ENCODE measurements around the gene ACBD6.

The ACBD6 gene

DNA sequence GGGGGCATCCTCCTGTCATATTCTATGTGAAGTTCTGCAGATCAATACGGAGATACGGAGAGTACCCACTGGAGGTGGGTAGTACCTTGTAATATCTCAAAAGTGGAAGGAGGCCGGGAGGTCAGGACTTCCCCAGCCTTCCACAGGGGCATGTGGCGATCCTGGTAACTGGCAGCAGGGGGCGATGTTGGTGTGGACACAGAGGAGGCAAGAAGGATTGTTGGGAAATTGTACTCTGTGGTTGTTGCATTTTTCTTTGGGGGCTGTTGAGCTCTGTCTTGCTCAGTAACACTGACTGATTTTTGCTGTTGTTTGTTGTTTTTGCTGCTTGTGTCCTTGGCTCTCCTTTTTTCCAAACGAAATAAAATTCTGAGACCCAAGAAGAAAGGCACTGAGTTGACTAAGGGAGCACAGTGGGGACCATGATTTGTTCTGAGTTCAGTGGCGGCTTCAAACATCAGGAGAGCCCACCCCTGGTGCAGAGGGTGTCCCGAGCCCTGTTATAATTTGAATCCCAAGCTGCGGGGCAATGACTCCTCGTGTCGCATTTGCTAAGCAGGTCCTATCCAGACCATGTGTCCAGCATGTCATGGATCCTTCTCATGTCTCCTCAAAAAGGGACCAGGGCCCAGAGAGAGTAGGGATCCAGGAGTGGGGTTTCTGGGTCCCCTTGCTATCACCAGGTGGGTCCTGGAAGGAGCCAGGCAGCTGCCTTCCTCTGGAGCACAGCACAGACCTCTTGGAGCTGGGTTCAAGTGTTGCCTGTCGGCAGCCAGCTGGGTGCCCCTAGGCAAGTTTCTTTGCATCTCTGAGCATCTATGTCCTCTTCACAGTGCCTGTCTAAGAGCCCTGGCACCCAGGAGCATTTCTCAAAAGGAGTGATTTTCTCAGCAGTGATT lies 249.5 kb downstream of the ACBD6 start:
- DNase-seq = peak; percentile 46

DNA sequence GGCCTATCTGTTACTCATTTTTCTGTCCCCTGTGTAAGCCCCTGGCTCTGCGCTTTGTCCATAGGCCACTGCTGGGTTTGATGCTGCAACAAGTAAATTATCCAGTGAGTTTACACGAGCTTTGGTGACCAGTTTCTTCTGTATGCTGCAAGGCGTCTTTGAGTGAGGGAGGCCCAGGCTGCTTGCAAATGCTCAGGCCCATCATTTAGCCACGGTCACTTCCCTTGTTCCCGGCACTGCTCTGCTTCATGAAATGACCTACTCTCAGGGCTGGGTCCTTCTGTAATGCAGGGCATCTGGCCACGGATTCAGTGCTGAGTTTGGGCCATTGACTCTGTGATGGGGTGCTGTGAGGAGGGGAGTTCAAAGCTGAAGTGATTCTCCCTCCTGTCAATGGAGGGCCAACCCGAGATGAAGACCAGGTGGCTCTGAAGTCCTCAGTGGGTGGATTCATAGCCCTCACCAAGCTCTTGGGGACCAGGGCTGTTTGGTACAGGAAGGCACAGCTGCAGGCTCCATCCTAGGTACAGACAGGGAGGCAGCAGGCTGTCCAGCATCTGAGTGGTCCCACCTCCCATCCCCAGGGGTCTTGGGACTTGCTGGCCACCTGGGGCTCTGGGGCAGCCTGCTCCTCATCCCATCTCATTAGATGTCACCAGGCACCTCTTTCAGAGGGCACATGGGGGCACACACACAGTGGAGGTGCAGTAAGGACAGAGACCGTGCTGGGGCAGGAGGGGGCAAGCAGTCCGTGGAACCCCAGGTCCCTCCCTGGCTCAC lies 250.7 kb downstream of the ACBD6 start:
- no peak for DNase-seq

DNA sequence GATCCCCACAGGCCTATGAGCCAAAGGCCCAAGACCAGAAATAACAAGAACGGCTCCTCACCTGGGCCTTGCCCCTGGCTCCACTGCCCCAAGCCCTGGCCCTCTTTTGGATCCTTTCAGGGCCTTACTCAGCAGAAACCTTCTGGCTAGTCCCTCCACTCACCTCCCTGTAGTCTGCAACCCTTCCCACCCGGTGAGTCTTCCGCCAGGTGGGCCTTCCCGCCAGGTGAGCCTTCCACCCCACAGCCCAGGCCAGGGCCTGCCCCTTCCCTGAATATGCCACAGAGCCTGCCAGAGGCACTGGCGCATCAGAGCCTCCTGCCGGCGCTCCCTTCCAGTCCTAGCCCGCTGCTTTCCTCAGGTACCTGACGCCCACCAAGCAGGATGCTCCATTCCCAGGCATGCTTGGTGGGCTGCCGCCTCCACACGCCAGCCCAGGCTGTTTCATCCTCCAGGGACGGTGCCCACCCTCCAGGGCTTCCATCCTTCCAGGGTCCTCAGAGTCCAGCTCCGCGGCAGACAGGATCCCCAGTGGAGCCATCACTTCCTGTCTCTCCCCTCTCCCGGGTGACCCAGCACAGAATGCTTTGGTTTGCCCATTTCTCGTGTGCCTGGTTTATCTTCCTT lies 251.4 kb downstream of the ACBD6 start:
- no peak for DNase-seq

DNA sequence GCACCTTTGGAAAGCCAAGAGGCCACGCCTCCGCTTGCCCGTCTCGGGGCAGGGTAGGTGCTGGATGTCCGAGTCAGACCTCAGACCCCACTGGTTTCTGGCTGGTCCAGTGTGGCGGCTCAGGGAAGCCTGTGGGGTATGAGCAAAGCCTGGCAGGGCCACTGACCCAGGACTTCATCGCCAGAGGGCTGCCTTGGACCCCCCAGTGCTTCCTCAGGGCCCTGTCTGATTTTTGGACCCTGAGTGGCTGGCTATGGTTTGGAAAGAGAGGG lies 251.9 kb downstream of the ACBD6 start:
- no peak for DNase-seq

DNA sequence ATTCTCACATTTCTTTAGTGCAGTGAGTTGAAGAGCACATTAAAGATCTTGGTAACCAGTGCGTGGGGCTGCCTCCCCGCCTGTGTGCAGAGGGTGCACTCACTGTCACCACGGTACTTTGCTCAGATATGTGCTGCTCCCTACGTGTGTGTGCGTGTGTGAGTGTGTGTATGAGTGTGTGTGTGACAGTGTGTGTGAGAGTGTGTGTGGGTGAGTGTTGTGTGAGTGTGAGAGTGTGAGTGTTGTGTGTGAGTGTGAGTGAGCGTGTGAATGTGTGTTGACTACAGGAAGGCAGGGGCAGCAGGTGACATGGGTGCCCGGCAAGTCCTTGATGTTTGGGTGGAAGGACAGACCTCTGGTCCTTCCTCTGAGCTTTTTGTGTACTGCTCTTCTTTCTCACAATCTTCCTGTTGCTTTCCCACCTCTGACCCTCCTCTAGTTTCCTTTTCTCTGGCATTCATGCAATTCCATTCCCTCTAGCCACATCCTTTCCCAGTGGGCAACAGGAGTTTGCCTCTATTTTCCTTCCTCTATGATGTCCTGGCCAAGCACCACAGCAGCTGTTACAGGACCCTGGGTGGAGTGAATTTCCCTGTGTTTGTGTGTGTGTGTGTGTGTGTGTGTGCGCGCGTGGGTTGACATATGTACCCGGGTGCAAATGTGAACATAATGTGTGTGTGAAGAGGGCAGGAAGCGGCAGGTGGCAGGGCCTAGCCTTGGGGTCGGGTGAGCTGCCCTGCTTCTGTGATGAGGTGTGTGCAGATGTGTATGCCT lies 252.5 kb downstream of the ACBD6 start:
- no peak for DNase-seq

DNA sequence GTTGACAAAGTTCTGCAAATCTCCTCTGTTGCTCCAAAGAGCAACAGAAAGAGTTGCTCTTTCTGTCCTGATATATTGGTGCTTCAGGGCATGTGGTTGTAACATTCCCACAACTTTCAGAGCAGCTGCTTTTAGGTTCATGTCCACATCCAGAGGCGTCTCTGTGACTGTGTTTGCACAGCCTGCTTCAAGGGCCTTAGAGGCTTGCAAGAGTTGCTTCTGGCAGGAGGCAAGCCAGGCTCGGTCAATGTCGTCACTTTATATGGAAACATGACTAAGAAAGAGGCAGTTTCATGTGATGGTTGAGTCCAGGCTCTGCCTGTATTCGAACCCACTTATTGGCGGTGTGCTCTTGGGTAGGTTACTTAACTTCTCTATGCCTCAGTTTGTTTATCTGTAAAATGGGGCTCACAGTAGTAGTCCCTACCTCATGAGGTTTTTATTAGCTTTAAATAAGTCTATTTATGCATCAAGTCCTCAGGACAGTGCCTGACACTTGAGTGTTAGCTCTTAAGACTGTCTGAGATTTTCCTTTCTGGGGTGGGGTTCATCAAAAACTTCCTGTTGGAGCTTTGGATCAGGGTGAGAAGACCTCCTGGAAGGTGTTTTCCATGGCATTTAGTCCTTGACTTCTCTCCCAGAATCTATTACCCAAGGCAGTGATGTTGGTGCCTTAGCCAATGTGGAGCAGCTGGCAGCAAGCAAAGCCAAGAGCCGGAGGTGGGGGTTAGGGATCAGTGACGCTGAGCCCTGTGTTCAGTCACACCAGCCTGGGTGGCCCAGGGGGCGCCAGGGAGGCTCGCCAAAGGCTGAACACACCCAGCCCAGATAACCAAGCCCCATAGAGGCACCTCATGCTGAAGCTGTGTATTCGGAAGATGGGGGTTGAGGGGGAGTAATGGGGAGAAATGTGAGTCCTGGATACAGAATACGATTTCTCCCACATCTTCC lies 253.4 kb downstream of the ACBD6 start:
- DNase-seq = no peak

DNA sequence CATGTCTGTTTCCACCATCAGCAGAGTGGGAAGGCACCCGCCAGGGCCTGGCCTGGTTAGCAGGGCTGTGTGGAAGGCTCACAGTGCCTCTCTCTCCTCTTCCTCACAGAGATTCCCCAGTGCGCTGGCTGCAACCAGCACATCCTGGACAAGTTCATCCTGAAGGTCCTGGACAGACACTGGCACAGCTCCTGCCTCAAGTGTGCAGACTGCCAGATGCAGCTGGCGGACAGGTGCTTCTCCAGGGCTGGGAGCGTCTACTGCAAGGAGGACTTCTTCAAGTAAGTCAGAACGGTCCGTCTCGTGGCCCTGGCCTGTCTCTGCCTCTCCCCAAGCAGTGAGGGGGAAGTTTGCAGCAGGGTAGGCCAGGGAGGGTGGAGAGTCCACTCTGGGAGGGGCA lies 254.2 kb downstream of the ACBD6 start:
- DNase-seq = no peak

DNA sequence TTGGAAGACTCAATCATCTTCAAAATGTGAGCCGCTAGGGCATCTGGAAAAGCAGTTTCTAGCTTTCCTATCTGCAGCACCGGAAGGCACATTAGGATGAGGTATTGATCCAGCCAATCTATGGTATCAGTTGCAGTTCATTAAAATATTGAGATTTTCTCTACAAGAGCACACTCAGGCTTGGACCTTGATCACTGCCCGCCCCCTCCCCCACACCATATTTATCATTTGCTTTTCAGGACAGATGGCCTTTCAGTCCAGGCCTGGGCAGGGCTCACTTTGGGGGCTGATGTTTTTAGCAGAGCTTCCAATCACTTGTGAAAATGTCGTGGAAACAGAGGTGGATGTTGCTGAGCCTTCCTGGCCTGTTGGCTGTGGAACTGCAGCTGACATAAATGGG lies 254.8 kb downstream of the ACBD6 start:
- no peak for DNase-seq

DNA sequence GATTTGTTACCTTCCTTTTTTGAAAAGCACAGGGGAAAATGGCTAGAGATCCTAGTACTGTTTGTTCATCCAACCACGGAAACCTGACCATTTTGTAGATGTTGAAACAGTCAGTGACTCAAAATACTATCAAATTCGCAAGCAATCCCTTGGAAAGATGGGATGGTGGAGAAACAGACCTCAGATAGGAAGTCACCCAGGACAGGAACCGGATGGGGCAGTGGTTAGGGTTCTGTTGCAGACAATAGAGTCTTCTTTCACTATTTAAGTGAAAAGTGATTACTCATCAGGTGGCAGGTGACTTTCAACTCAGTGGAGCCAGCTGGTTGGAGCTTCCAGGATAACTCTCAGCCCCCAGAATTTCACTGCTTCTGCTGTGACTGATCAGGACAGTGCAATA lies 255.3 kb downstream of the ACBD6 start:
- no peak for DNase-seq

DNA sequence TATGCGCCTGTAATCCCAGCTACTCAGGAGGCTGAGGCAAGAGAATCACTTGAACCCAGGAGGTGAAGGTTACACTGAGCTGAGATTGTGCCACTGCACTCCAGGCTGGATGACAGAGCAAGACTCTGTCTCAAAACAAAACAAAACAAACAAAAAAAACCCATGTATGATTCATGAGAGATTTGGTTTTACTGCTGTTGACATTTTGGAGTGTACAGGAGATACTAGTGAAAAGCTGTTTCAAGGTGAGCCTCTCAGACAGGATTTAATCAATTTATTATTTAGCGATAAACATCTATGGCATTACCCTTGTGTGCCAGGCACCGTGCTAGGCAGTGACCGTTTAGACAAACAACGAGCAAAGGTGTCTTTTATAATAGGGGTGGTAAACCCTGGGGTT lies 255.8 kb downstream of the ACBD6 start:
- no peak for DNase-seq

DNA sequence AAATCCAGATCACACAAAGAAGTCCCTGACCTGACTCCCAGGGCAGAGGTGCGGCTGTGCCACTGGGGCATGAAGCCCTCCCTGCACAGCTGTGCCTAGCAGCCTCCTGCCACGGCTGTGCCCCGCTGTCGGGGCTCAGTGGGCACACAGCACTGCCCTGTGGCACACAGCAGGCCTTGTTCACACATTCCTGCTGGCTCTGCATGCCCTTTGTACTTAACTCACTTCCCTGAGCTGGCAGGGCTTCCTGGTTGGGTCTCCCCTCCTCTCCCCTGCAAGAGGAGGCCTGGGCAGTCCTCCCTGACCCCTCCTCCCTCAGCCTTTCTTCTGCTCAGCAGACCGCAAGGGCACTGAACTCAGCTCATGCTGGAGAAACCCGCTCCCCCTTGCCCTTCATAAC lies 257.5 kb downstream of the ACBD6 start:
- no peak for DNase-seq

DNA sequence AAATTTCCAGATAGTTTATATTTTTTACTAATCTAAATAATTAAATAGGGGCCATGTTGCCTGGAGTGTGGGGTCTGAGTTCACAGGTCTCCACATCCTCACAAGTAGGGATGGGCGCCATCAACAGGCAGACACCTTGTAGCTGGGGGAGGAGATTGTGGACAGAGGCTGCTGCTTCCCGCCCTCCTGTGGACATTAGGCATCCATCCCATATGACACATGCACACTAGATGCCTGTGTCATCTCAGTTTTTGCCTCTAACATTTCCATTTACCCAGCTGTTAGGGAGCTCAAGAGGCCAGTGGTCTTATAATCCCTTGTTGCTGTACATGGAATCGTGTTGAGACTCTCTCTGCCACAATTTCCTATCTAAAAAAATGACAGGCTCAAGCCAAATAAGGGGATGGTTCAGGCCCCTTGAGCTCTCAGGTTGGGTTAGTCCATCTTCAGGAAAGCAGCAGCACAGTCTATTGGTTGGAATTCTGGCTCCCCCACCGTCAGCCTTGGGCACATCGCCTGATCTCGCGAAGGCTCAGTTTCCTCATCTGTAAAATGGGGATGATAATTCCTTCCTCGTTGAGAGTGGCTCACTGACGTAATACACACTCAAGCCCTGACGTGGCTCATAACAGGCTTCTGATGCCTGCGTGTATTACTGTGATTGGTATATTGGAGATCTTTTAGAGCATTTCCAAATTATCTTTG lies 258.7 kb downstream of the ACBD6 start:
- DNase-seq = no peak

DNA sequence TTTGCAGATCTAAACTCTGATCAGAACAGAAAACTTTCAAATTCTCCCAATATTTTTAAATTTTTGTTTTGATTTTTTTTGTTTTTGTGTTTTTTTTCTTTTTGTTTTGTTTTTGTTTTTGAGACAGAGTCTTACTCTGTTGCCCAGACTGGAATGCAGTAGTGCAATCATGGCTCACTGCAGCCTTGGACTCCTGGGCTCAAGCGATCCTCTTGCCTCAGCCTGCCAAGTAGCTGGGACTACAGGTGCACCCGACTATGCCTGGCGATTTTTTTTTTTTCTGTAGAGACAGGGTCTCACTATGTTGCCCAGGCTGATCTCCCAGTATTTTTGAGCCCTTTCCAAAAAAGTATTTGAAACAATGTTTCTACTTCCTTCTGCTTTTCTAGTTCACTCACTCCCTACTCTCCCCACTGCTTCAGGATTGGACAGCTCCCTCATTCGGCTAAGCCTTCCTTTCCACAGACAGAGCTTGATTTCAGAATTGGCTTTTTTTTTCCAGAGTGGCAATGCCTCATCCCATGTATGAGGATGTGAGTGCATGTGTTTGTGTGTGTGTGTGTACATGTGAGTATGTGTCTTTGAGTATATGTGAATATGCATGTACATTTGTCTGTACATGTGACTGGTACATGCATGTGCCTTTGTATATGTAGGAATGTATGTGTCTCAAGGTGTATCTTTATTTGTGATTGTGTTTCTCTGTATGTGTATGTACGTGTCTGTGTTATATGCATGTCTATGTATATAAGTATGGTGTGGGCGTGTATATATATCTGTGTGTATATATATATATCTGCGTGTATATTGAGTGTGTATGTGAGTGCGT lies 260.4 kb downstream of the ACBD6 start:
- DNase-seq = no peak

DNA sequence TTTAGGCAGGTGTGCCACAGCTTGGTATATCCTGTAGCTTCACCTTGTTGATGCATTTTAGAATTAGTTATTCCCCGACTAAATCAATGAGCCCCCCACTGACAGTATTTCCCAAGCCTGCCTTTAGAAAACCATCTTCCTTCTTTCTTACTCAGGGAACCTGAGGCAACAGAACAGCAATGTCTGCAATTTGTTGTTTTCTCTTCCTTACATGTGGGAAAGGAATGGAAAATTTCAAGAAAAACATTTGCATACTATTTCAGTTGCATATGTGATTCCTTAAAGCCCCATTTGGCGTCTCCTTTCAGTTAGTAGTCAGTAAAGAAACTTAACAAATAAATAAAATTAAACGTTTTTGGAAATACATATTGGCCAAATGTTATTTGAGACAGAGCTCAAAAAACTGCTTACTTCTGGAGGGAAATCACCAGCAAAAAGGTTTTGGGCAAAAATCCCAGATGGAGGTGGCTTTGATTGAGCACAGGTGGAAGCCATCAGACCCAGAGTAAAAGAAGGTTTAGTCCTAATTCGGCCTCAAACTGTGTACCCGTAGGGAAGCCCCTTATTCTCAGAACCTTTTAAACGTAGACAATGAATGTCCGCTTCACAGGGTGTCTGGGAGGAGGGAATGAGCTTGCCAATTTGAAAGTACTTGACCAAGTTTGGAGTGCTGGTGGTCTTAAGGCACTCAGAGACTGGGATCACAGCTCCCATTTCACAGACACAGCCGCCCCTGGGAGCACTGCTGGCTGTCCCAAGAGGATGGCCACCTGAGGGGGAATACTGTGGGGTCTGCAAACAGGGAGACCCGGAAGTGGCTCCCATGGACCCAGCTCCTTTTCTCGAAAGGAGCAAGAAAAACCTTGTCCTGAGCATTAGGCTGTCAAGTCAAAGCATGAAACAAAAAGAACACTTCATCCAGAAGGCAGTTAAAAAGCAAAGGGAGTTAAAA lies 263.0 kb downstream of the ACBD6 start:
- no peak for DNase-seq

DNA sequence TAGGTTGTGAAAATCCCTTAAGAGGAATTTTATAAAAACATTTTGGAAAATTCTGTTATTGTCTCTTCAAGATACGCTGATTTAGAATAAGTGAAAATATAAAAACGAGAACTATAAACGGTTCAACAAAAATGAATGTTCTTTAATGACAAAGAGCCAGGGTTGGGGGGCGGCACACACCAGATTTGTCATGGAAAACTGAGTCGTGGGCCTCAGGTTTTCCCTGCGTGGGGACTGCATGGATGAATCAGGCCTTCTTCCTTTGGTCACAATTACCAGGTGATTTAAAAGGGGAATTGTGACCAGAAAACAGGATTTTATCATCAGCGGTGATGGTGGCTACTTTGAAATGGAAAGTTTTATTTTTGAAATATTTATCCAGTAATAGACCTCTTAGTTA lies 263.7 kb downstream of the ACBD6 start:
- DNase-seq = no peak
